Heart left ventricle (tissue), 16 donors: Measurements from ENCODE around the gene GPBP1. TPM values are rescaled to one million over a fixed set of nuclear protein-coding genes. Genes with fewer than 3 reads are reported as not detected.
"Not testable (repeated sequence)": the region's sequence is repeated elsewhere in the genome, so short reads cannot be mapped to it uniquely, and the experiment has no call there.

Source experiments
- ATAC-seq, 4 donors: fragments of 200-7000 bp; cut with Tn5 transposase; one replicate each; pipeline ENCODE4 v1.9.1; 2020 to 2022; ENCODE audit warnings: moderate library complexity in 4 of 4, mild to moderate bottlenecking in 3 of 4, moderate number of reproducible peaks in 1 of 4
- DNase-seq, 5 donors: peaks; one replicate each; pipeline ENCODE4 v3.0.0-alpha.2; 2020
- H3K27ac ChIP-seq, 12 donors: fragments of 200-600 bp; sonication (generic) in 4 of 12; one replicate each; pipeline versions ENCODE4 v1.5.0 to v1.8.0; 2016 to 2022; ENCODE audit warnings: mild to moderate bottlenecking in 2 of 12
- H3K27me3 ChIP-seq, 9 donors: fragments of 200-600 bp; sonication (generic) in 2 of 9; one replicate each; pipeline versions ENCODE4 v1.5.1 to v1.8.0; 2016 to 2022; ENCODE audit warnings: mild to moderate bottlenecking in 3 of 9
- H3K36me3 ChIP-seq, 9 donors: fragments of 200-600 bp; sonication (generic) in 2 of 9; one replicate each; pipeline versions ENCODE4 v1.5.0 to v1.8.0; 2018 to 2022; ENCODE audit warnings: mild to moderate bottlenecking in 2 of 9
- H3K4me1 ChIP-seq, 12 donors: fragments of 200-600 bp; sonication (generic) in 4 of 12; one replicate each; pipeline versions ENCODE4 v1.5.0 to v1.8.0; 2016 to 2022; ENCODE audit warnings: mild to moderate bottlenecking in 3 of 12
- H3K4me3 ChIP-seq, 12 donors: fragments of 200-600 bp; sonication (generic) in 4 of 12; one replicate each; pipeline versions ENCODE4 v1.5.0 to v1.8.0; 2017 to 2022; ENCODE audit warnings: mild to moderate bottlenecking in 9 of 12, moderate library complexity in 4 of 12
- H3K9me3 ChIP-seq, 12 donors: fragments of 200-600 bp; sonication (generic) in 4 of 12; one replicate each; pipeline versions ENCODE4 v1.5.0 to v1.8.0; 2016 to 2022; ENCODE audit warnings: mild to moderate bottlenecking in 1 of 12
- POLR2A ChIP-seq, 2 donors: fragments of 450-650 bp; IDR thresholded peaks; one replicate each; pipeline ENCODE4 v1.6.1; 2017; ENCODE audit warnings: antibody characterized with exemption in 2 of 2, mild to moderate bottlenecking in 2 of 2, moderate library complexity in 2 of 2
- WGBS, 4 donors: extraction: QIAGEN DNeasy Blood & Tissue Kit in 2 of 4; methylation state at CpG; one replicate each; pipeline versions ENCODE4 v1.1.5 to v1.1.7; 2013 to 2018; 5-methylcytosine and 5-hydroxymethylcytosine counted together
- intact Hi-C, 10 donors: fragments of 100-400 bp; cut with DNase I; formaldehyde crosslinking; loops; one replicate each; pipeline versions ENCODE4 v1.11.1 to v1.14.2; 2022
- polyA plus RNA-seq, 2 donors: library from polyadenylated mRNA; stranded (reverse); fragments of 200-250 nt; gene quantifications; one replicate each; pipeline ENCODE4 v1.2.3, GENCODE V29; 2013
- total RNA-seq, 9 donors: library from RNA; depleted of rRNA in 2 of 9; stranded (reverse); fragments of >200 nt in 2 of 9; fragmentation: NEBNext Ultra II Directional in 3 of 9; extraction: Animal tissue kit (Norgen Biotek cat#: 25700) in 3 of 9; gene quantifications; one replicate each; pipeline versions ENCODE4 v1.1.0 to v1.2.4, GENCODE V29; 2016 to 2023
- TF ChIP-seq, protein P1 (sequence below), 12 donors: fragments of 200-600 bp; sonication (generic) in 4 of 12; IDR thresholded peaks; one replicate each; pipeline versions ENCODE4 v1.5.0 to v1.8.0; 2018 to 2022; ENCODE audit warnings: antibody characterized with exemption in 12 of 12, mild to moderate bottlenecking in 5 of 12
- donor health status: ischemic (EF 13 %, LVEDD 7.1; RV severe dilation, severe dysfunction).
- donor health status: healthy with polysubstance abuse.
- donor health status: DM: no; HTN: yes; CAD: no.
- donor health status: DM: no; HTN: no; CAD: no.
- donor health status: ischemic (EF 25% LVEDD 6.9; RV normal size, moderate dysfunction).
- donor health status: ischemic (EF 25% LVEDD 5.7; RV mildly dilated, moderate dysfunction).
- donor health status: healthy.
- donor health status: DM: yes; HTN: yes; CAD: no.
- donor health status: ischemic (EF 35%, LVEDD 5.7; RV mildly dilated, moderate dysfunction).
- donor health status: nonischemic (EF 11% LVEDD 7.7; RV severe dilation, severe dysfunction).
- donor health status: DM: yes; HTN: yes; CAD: no.
- donor health status: PGD.
- donor health status: ischemic (EF 29% LVEDD 5.4; RV normal size, mild dysfunction).
- donor health status: nonischemic (EF 23%, LVEDD 6.1; RV moderate dilation, normal function).

Gene GPBP1
- total and polyA plus RNA-seq, 11 donors, result 31.0 to 60.9 (median 49.5) TPM

DNA sequence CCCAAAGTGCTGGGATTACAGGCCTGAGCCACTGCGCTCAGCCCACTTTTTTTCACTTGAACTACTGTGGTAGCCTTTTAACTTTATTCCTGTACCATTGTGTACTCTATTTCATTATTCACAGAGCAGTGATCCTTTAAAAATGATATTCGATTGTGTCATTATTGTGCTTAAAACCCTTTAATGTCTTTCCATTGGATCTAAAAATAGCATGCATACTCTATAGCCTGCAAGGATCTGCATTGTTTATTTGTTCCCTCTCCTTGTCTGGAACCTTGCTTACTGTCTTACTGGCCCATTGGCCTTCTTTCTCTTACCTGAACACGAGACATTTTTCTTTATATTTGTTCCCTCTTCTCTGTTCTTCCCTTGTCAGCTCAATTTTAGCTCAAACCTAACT is 15.7 kb downstream of the GPBP1 start:
- DNase-seq (no peak), ATAC-seq (no peak)
- Histone ChIP-seq H3K4me3 (no peak overlapping the region), H3K36me3 (peaks cover 0 to 27% (median 8%) of the 10 kb centered on the region in 9 donors), H3K27me3 (no peaks in the 10 kb centered on the region), H3K9me3 (no peaks in the 10 kb centered on the region), H3K4me1 (peaks cover 8 to 58% (median 44%) of the 10 kb centered on the region in 12 donors), H3K27ac (peak overlapping the region in 1 of 12 donors; percentile 25)
- WGBS, 4 donors, result 65 to 73% (median 72%) methylated on average over 3 of the region's 3 CpGs
- intact Hi-C loops, result no loop called here
- no peak for TF ChIP-seq POLR2A (IDR thresholded peaks at IDR 0.05)
- TF ChIP-seq, protein P1, sequence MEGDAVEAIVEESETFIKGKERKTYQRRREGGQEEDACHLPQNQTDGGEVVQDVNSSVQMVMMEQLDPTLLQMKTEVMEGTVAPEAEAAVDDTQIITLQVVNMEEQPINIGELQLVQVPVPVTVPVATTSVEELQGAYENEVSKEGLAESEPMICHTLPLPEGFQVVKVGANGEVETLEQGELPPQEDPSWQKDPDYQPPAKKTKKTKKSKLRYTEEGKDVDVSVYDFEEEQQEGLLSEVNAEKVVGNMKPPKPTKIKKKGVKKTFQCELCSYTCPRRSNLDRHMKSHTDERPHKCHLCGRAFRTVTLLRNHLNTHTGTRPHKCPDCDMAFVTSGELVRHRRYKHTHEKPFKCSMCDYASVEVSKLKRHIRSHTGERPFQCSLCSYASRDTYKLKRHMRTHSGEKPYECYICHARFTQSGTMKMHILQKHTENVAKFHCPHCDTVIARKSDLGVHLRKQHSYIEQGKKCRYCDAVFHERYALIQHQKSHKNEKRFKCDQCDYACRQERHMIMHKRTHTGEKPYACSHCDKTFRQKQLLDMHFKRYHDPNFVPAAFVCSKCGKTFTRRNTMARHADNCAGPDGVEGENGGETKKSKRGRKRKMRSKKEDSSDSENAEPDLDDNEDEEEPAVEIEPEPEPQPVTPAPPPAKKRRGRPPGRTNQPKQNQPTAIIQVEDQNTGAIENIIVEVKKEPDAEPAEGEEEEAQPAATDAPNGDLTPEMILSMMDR (IDR thresholded peaks at IDR 0.05), result no peak

DNA sequence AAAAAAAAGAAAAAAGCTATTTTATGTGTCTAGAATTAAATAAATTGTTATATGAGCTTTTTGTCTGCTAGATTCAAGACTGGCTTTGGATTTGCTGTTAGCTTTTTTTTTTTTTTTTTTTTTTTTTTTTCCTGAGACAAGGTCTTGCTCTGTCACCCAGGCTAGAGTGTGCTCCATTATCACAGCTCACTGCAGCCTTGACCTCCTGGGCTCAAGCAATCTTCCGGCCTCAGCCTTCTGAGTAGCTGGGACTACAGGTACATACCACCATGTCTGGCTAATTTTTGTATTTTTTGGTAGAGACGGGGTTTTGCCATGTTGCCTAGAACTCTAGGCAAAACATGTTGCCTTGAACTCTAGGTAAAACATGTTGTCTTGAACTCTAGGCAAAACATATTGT is 16.7 kb downstream of the GPBP1 start:
- DNase-seq (no peak), ATAC-seq (no peak)
- Histone ChIP-seq H3K27ac (no peak overlapping the region), H3K36me3 (peaks cover 0 to 25% (median 8%) of the 10 kb centered on the region in 9 donors), H3K27me3 (no peaks in the 10 kb centered on the region), H3K4me1 (peaks cover 8 to 48% (median 36%) of the 10 kb centered on the region in 12 donors), H3K4me3 (no peak overlapping the region), H3K9me3 (no peaks in the 10 kb centered on the region)
- intact Hi-C loops, result no loop called here
- WGBS, 4 donors, result 91 to 96% (median 93%) methylated on average over 2 of the region's 2 CpGs
- TF ChIP-seq, protein P1 (IDR thresholded peaks at IDR 0.05), result no peak
- no peak for TF ChIP-seq POLR2A (IDR thresholded peaks at IDR 0.05)

DNA sequence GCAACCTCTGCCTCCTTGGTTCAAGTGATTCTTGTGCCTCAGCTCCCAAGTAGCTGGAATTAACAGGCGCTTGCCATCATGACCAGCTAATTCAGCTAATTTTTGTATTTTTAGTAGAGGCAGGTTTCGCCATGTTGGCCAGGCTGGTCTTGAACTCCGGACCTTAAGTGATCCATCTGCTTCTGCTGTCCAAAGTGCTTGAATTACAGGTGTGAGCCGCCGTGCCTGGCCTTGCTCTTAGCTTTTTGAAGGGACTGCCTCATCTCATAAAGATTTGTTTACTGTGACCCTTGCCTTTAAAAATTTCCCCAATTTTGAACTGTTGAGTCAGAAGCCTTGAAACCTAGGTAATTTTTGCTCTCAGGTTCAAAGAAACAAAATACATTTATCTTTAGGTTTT is 17.3 kb downstream of the GPBP1 start:
- no peaks in the 10 kb centered on the region for H3K9me3 ChIP-seq
- H3K27me3 ChIP-seq, result no peaks in the 10 kb centered on the region
- no peak overlapping the region for H3K4me3 ChIP-seq
- TF ChIP-seq POLR2A (IDR thresholded peaks at IDR 0.05), result no peak
- TF ChIP-seq, protein P1 (IDR thresholded peaks at IDR 0.05), result no peak
- peaks cover 7 to 43% (median 31%) of the 10 kb centered on the region in 12 donors for H3K4me1 ChIP-seq
- DNase-seq, result no peak
- intact Hi-C loops, result no loop called here
- WGBS, 4 donors, result 87 to 98% (median 95%) methylated on average over 5 of the region's 5 CpGs
- ATAC-seq, result no peak
- H3K27ac ChIP-seq, result no peak overlapping the region
- H3K36me3 ChIP-seq, result peaks cover 0 to 29% (median 8%) of the 10 kb centered on the region in 9 donors

DNA sequence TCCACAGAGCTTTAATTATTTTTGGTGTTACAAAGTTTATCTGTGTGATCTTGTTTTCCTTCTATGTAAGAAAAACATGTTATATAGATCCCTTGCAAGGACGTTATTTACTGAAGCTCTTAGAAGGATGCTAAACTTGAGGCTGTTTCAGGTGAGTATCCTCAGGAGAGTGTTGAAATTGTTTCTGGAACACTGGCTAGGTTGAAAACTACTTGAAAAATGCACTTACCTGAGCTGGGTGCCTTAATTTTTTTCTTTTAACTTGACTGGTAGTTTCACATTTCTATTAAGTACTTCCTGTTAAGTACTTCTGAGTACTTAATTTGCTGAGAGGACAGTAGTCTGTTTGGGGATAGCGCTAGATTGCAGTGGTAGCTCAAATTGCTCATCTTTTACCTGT is 18.1 kb downstream of the GPBP1 start:
- intact Hi-C loops, result no loop called here
- no peak overlapping the region for H3K27ac ChIP-seq
- peaks cover 0 to 37% (median 16%) of the 10 kb centered on the region in 9 donors for H3K36me3 ChIP-seq
- no peaks in the 10 kb centered on the region for H3K9me3 ChIP-seq
- TF ChIP-seq POLR2A (IDR thresholded peaks at IDR 0.05), result no peak
- TF ChIP-seq, protein P1 (IDR thresholded peaks at IDR 0.05), result no peak
- no peak for ATAC-seq
- 84 to 91% (median 89%) methylated on average over 2 of the region's 2 CpGs for WGBS, 4 donors
- no peak overlapping the region for H3K4me3 ChIP-seq
- DNase-seq, result no peak
- peaks cover 0 to 35% (median 27%) of the 10 kb centered on the region in 12 donors for H3K4me1 ChIP-seq
- H3K27me3 ChIP-seq, result no peaks in the 10 kb centered on the region

DNA sequence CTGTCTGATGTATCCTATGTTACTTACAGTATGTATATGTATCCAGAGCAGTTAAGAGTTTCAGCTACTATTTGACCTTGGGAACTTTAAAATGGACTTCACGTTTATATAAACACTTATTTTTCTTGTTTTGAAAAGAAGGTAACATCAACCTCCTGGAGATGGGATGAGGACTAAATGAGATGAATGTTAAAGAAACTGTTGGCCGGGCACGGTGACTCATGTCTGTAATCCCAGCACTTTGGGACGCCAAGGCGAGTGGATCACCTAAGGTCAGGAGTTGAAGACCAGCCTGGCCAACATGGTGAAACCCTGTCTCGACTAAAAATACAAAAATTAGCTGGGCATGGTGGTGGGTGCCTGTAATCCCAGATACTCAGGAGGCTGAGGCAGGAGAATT is 19.0 kb downstream of the GPBP1 start:
- intact Hi-C loops, ATAC-seq, H3K27ac ChIP-seq, H3K4me3 ChIP-seq, H3K9me3 ChIP-seq, DNase-seq, H3K27me3 ChIP-seq: not testable (repeated sequence)
- H3K36me3 ChIP-seq, result peaks cover 0 to 42% (median 16%) of the 10 kb centered on the region in 9 donors
- peaks cover 0 to 28% (median 19%) of the 10 kb centered on the region in 12 donors for H3K4me1 ChIP-seq
- 93 to 95% (median 94%) methylated on average over 6 of the region's 6 CpGs for whole genome bisulfite sequencing, 4 donors
